GM19351 (cell line): ENCODE measurements around the gene PPP2R5A.
"Not testable (repeated sequence)": the region's sequence is repeated elsewhere in the genome, so short reads cannot be mapped to it uniquely, and the experiment has no call there.

Experiments
- ATAC-seq: cut with Tn5 transposase; IDR thresholded peaks from one replicate; pipeline ENCODE4 v1.9.1; 2021; ENCODE audit warnings: mild to moderate bottlenecking, moderate library complexity; ENCODE audit not compliant: unreplicated experiment

The PPP2R5A gene

GRCh38 chr1:212267017-212267416 is 18.2 kb upstream of the PPP2R5A start:
- no peak for ATAC-seq

- peak; percentile 50 for ATAC-seq
Measured at GRCh38 chr1:212267460-212267859, 17.8 kb upstream of the PPP2R5A start.

GRCh38 chr1:212269306-212269705 is 15.9 kb upstream of the PPP2R5A start:
- no peak for ATAC-seq

DNA sequence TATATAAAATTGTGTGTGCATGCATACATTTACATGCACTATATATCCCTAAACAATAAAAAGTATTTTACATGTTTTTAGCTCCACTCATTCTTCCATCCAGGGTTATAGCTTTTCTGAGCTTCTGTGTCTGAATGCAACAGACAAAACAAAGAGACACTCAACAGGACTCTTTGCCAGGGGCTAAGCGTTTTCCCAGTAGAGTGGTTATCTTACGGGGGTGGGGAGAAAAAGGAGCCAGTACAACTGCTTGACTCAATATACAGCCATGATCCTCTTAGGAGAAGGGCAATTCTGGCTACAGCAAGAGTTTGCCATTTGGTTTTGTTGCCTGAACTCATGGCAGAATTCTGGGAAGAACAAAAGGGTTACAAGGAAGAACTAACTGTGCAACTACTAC is 14.6 kb upstream of the PPP2R5A start:
- ATAC-seq, result no peak

- ATAC-seq, result no peak
Measured at GRCh38 chr1:212271234-212271633, 14.0 kb upstream of the PPP2R5A start.

DNA sequence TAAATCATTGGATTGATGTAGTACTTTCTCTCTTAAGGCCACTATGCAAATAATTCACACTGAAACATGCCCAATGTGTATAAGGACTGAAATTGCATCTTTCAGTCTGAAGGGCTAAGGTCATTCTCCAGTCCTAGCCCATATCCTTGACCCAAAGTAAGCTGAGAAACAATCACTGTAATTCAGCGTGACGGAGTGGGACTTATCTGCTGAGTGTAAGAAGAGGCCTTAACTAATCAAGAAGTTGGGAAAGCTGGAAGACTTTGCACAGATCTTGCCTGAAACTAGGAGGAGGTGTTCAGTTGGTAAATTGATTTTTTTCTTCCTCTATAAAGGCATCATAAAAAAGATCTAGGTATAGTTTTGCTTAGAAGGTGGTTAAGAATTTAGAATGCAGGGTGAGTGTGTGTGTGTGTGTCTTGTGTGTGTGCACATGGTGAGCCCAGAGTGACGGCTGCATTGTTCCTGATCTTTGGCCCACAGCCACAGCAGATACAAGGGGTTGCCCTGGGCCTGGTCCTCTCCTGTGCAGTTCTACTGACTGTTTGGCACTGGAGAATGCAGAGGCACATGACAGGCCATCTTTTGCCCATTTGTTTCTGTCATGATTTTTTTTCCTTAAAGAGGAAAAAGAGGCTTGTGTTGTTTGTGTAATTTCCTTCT is 13.3 kb upstream of the PPP2R5A start:
- no peak for ATAC-seq

- no peak for ATAC-seq
Measured at GRCh38 chr1:212281590-212281989, 3.6 kb upstream of the PPP2R5A start.

GRCh38 chr1:212283741-212284140 is 1.5 kb upstream of the PPP2R5A start:
- ATAC-seq, result no peak

- ATAC-seq, result no peak
Measured at GRCh38 chr1:212284332-212284743, 872 bp upstream of the PPP2R5A start.

GRCh38 chr1:212285685-212286555 is 710 bp downstream of the PPP2R5A start:
- peak; percentile 8 for ATAC-seq

DNA sequence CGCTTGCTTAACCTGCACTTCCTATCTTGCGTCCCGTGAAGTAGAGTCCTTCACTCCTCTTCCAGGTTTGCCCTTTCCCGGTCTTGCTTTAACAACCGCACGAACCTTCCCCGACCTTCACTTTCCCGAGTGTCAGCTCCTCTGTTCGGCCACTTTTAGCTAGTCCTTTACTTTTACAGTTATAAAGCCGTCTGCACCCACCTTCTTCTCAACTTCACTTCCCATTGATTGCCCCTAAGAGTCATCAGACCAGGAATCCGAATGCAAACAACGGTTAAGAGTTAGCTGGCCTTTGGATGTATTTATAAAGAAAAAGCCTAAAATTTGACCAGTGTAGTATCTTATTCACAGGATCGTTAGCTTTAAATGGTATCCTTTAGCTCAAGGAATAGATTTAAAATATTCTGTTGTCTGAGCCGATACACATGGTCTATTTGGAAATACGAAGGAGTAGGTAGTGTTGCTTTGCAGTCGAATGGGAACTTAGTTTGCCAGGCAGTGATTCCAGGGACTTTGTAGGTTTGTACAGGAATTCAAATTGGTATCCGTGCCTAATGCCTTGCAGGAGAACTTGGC is 1.4 kb downstream of the PPP2R5A start:
- ATAC-seq, result no peak

DNA sequence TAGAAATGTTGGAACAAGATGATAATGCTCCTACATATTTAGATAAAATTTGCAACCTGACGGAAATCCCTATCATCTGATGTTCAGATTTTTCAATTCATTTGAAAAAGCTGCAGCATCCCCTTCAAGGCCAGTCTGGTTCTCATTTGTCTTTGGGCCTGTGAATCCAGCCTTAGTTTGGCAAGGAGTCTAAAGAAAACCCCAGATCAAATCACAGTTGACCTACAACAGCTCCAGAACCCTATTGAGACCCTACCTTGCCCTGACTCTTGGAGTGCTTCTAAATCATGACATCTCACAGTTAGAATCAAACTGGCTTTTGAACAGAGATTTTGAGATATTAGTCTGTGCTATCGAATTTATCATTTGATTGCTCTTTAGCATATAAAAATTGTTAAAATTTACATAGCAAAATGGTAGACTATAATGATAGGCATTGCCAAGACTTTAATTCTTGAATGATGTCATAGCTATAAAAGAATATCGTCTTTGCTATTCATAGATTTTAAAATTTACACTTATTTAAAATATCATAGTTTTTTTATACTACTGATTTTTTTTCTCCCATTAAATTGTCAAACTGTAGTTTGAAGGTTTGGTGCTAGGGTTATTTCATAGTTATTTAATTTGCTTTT is 2.2 kb downstream of the PPP2R5A start:
- ATAC-seq, result no peak

- not testable (repeated sequence) for ATAC-seq
Measured at GRCh38 chr1:212287995-212288394, 2.8 kb downstream of the PPP2R5A start.

- ATAC-seq, result no peak
Measured at GRCh38 chr1:212288615-212289014, 3.4 kb downstream of the PPP2R5A start.

GRCh38 chr1:212289262-212290077 is 4.3 kb downstream of the PPP2R5A start:
- ATAC-seq, result no peak

- ATAC-seq, result no peak
Measured at GRCh38 chr1:212290608-212291007, 5.4 kb downstream of the PPP2R5A start.

GRCh38 chr1:212291505-212292134 is 6.4 kb downstream of the PPP2R5A start:
- ATAC-seq, result peak; percentile 64

GRCh38 chr1:212292250-212293105 is 7.3 kb downstream of the PPP2R5A start:
- no peak for ATAC-seq

- no peak for ATAC-seq
Measured at GRCh38 chr1:212293579-212293978, 8.4 kb downstream of the PPP2R5A start.
